Activated CD8-positive, alpha-beta T cell treated with anti-CD3 and anti-CD28 coated beads, Interleukin-2, amount 10 ng/mL, durations not matched to agents 7 days and 5 days (primary cell): ENCODE data around the gene GRIK1. TPM values are rescaled to one million over a fixed set of nuclear protein-coding genes. Genes with fewer than 3 reads are reported as not detected.

Experiments
- ATAC-seq: fragments of 150-1000 bp; cut with Tn5 transposase; one replicate; pipeline ENCODE4 v1.10.0; 2021; ENCODE audit warnings: moderate library complexity
- CTCF ChIA-PET: fragments of 350-600 bp; sonication (Branson Sonifier 250); formaldehyde crosslinking; loops from one replicate; lab custom pipeline; 2021; ENCODE audit warnings: antibody characterized with exemption; lab: Charles Lee
- POLR2A ChIA-PET: fragments of 350-600 bp; sonication (Branson Sonifier 250); formaldehyde crosslinking; loops from one replicate; lab custom pipeline; 2021; ENCODE audit warnings: antibody characterized with exemption; lab: Charles Lee
- DNase-seq: peaks from one replicate; pipeline ENCODE4 v3.0.0-alpha.2; 2020
- H3K27ac Mint-ChIP-seq: one replicate; pipeline ENCODE4 v1.8.0; 2021; ENCODE audit warnings: mild to moderate bottlenecking, mixed read lengths
- H3K27me3 Mint-ChIP-seq: one replicate; pipeline ENCODE4 v1.8.0; 2021; ENCODE audit warnings: low read depth, mixed read lengths
- H3K36me3 Mint-ChIP-seq: one replicate; pipeline ENCODE4 v1.8.0; 2021; ENCODE audit warnings: low read depth, mixed read lengths
- H3K4me1 Mint-ChIP-seq: one replicate; pipeline ENCODE4 v1.8.0; 2021; ENCODE audit warnings: low read depth, mixed read lengths
- H3K4me3 Mint-ChIP-seq: one replicate; pipeline ENCODE4 v1.8.0; 2021; ENCODE audit warnings: mild to moderate bottlenecking, mixed read lengths
- H3K9me3 Mint-ChIP-seq: one replicate; pipeline ENCODE4 v1.8.0; 2022; ENCODE audit warnings: mixed read lengths; ENCODE audit not compliant: insufficient read depth
- total RNA-seq, 2 experiments: library from RNA; stranded (reverse); gene quantifications; one replicate each; pipeline ENCODE4 v1.2.3, GENCODE V29; 2021

The GRIK1 gene
- total RNA-seq, 2 experiments from 2014 or later: not detected

DNA sequence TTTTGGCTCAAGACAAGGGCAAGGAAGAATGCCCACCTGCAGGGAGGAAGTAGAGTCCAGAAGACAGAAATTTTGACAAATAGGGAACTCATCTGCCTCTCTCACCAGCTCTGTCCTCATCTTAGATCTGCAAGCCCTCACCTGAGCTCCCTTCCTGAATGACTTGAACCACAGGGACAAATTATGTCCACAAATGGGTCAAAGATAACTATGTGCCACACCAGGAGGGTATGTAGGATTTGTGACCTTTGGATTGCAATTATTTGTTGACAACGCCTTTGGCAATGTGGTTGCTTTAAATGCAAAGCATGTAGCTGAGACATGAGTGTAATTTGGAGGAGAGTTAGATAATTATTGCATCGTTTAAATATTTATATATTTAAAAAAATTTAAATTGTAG lies 79.5 kb downstream of the GRIK1 start:
- peaks cover 6% of the 10 kb centered on the region for H3K27me3 Mint-ChIP-seq
- H3K4me3 Mint-ChIP-seq: no peak overlapping the region
- H3K4me1 Mint-ChIP-seq: no peaks in the 10 kb centered on the region
- ChIA-PET POLR2A (no interaction called here), CTCF (interaction anchor here (1.7 kb wide), 1 partner anchor 11 kb away, joined by 7 read pairs; no protein-coding TSS in a partner anchor)
- no peak for DNase-seq
- no peaks in the 10 kb centered on the region for H3K36me3 Mint-ChIP-seq
- no peak overlapping the region for H3K27ac Mint-ChIP-seq
- no peak for ATAC-seq
- no peaks in the 10 kb centered on the region for H3K9me3 Mint-ChIP-seq

DNA sequence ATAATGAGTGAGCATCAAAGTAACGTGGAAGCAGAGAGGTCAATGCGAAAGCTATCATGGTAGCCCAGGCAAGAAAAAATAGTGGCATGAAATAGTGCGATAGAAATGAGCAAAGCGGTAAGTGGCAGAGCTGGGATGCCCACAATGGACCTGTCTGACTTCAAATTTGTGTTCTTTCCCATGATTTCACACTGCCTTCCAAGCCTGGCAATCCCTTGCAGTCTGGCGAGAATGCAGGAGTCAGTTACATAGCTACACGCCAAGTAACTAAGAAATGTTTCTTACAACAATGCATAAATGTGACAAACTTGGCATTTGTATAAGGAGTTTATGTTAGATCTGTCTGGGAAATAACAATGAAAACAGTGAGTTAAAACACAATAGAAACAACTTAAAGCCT lies 82.6 kb downstream of the GRIK1 start:
- CTCF ChIA-PET: interaction anchor here (2.6 kb wide), 1 partner anchor 496 kb away, joined by 6 read pairs; no protein-coding TSS in a partner anchor
- ATAC-seq: no peak
- POLR2A ChIA-PET: no interaction called here

DNA sequence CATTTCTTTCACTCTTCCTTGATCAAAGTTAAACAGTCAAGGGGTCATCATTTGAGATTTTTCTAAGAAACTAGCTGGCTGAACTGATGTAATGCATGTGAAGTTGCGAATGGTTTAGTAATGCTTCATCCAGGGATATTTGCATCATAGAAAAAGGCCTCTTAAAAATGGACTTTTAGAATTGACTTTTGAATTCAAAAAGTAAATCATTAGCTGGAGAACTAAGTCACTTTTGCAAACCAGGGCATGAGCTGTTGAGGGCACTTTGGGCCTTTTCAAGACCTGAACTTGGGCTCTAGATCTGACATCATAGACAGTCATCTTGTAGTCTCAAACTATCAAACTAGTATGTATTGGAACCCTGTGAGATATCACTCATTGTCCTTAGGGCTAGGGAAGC lies 85.0 kb downstream of the GRIK1 start:
- Mint-ChIP-seq H3K4me1 (no peaks in the 10 kb centered on the region), H3K4me3 (no peak overlapping the region), H3K9me3 (no peaks in the 10 kb centered on the region), H3K27me3 (peaks cover 5% of the 10 kb centered on the region), H3K27ac (no peak overlapping the region), H3K36me3 (no peaks in the 10 kb centered on the region)
- DNase-seq (no peak), ATAC-seq (no peak)
- POLR2A ChIA-PET: no interaction called here
- CTCF ChIA-PET: interaction anchor here (0.8 to 2.6 kb wide), 3 partner anchors 379 to 593 kb away, joined by 3 to 6 read pairs (median 3); no protein-coding TSS in a partner anchor

More for the DNA sequence above, 82.6 kb downstream of the GRIK1 start:
- Mint-ChIP-seq H3K4me3 (no peak overlapping the region), H3K36me3 (no peaks in the 10 kb centered on the region), H3K27me3 (peaks cover 2% of the 10 kb centered on the region), H3K4me1 (no peaks in the 10 kb centered on the region), H3K27ac (no peak overlapping the region), H3K9me3 (no peaks in the 10 kb centered on the region)
- DNase-seq: no peak

DNA sequence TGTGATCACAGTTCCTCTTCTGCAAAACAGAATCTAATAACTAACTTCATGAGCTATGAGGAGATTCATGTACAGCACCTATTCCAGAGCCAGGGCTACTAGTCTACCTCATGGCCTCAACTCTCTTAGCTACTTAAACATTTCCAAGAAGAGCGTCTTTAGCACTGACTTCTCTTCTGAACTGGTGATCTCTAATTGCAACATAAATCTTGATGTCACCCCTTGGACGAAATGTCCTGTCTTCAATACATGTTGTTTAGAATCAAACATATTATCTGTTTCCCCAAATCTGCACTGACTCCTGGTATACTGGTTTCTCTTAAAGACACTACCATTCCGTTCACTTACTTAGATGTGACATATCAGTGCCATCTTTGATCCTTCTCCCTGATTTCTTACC lies 88.2 kb downstream of the GRIK1 start:
- H3K27me3 Mint-ChIP-seq: peaks cover 7% of the 10 kb centered on the region
- no peaks in the 10 kb centered on the region for H3K4me1 Mint-ChIP-seq
- ChIA-PET CTCF (interaction anchor here (1.1 to 1.8 kb wide), 3 partner anchors 12 to 490 kb away, joined by 3 to 5 read pairs (median 3); no protein-coding TSS in a partner anchor), POLR2A (no interaction called here)
- H3K9me3 Mint-ChIP-seq: no peaks in the 10 kb centered on the region
- no peaks in the 10 kb centered on the region for H3K36me3 Mint-ChIP-seq
- H3K27ac Mint-ChIP-seq: no peak overlapping the region
- DNase-seq (no peak), ATAC-seq (no peak)
- H3K4me3 Mint-ChIP-seq: no peak overlapping the region

GRCh38 chr21:29849735-29850176 lies 90.0 kb downstream of the GRIK1 start:
- CTCF ChIA-PET: interaction anchor here (0.7 to 1.9 kb wide), 13 partner anchors 9 to 488 kb away, joined by 3 to 13 read pairs (median 3); no protein-coding TSS in a partner anchor
- H3K27ac Mint-ChIP-seq: no peak overlapping the region
- POLR2A ChIA-PET: no interaction called here
- no peak overlapping the region for H3K4me3 Mint-ChIP-seq
- no peaks in the 10 kb centered on the region for H3K9me3 Mint-ChIP-seq
- DNase-seq (peak; percentile 62), ATAC-seq (peak; percentile 96)
- no peaks in the 10 kb centered on the region for H3K4me1 Mint-ChIP-seq
- H3K27me3 Mint-ChIP-seq: peaks cover 7% of the 10 kb centered on the region
- H3K36me3 Mint-ChIP-seq: no peaks in the 10 kb centered on the region

DNA sequence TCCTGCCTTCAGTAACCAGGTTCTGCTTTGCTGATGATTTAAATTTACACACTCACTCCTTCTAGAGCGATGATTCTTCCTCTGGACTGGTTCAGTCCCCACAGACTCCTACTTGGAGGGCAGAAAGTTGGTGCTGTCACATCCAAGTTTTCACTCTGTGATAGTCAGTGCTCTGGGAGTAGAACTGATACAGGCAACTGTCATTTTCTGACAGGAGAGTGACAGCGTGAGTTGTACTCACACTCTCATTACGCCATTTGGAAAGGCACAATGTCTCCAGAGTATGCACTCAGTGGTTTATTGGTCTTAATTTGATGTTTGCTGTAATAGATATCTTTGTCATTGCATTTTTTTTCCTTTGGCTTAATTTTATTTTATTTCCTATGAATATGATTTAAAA lies 96.0 kb downstream of the GRIK1 start:
- POLR2A ChIA-PET: no interaction called here
- ATAC-seq (no peak), DNase-seq (no peak)
- Mint-ChIP-seq H3K27ac (no peak overlapping the region), H3K27me3 (peaks cover 5% of the 10 kb centered on the region), H3K4me3 (no peak overlapping the region), H3K9me3 (no peaks in the 10 kb centered on the region), H3K4me1 (no peaks in the 10 kb centered on the region), H3K36me3 (no peaks in the 10 kb centered on the region)
- CTCF ChIA-PET: no interaction called here

GRCh38 chr21:29834617-29835016 lies 105.2 kb downstream of the GRIK1 start:
- H3K9me3 Mint-ChIP-seq: no peaks in the 10 kb centered on the region
- no peaks in the 10 kb centered on the region for H3K36me3 Mint-ChIP-seq
- ATAC-seq (no peak), DNase-seq (no peak)
- no peak overlapping the region for H3K27ac Mint-ChIP-seq
- ChIA-PET POLR2A (no interaction called here), CTCF (no interaction called here)
- H3K4me1 Mint-ChIP-seq: no peaks in the 10 kb centered on the region
- peaks cover under 1% of the 10 kb centered on the region for H3K27me3 Mint-ChIP-seq
- no peak overlapping the region for H3K4me3 Mint-ChIP-seq

DNA sequence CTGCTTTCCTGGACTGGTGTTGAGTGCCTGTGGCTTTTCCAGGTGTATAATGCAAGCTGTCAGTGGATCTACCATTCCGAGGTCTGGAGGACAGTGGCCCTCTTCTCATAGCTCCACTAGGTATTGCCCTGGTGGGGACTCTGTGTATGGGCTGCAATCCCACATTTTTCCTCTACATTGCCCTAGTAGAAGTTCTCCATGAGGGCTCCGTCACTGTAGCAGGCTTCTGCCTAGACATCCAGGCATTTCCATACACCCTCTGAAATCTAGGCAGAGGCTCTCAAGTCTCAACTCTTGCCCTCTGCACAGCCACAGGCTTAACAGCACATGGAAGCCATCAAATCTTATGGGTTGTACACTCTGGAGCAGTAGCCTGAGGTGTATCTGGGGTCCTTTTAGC lies 107.6 kb downstream of the GRIK1 start:
- DNase-seq (no peak), ATAC-seq (no peak)
- Mint-ChIP-seq H3K4me3 (no peak overlapping the region), H3K36me3 (no peaks in the 10 kb centered on the region), H3K27ac (no peak overlapping the region), H3K4me1 (no peaks in the 10 kb centered on the region), H3K27me3 (peaks cover 3% of the 10 kb centered on the region), H3K9me3 (peaks cover 7% of the 10 kb centered on the region)
- CTCF ChIA-PET: no interaction called here
- POLR2A ChIA-PET: no interaction called here

DNA sequence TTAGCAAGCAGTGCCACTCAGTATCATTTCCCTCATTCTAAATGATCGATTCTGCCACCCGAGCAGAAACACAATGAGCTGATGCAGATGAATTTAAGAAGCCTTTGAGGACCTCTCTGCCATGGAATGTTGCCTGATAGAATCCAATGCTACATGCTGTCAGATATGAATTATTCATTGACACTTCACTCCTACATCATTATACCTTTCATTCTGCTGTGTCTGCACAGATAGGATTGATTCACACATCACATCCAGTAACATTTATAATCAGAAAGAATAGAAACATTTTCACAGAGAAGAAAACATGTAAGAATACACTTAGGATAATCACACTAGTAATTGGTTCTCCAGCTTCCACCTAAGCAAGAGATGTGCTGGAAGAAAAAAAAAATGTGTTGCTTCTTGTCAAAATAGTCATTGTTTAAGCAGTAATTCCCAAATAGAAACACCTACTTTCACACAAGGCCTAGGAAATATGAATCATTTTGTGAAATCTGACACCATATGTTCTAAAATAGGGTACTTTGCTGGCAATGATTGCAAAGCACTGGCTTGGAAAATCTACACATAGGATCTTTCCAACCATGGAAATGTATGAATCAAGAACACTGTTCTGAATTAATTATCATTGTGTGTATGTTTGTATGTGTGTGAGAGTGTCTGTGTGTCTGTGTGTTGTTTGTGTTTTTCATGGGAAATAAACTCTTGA lies 110.1 kb downstream of the GRIK1 start:
- ATAC-seq (no peak), DNase-seq (no peak)
- ChIA-PET POLR2A (no interaction called here), CTCF (interaction anchor here (1.1 kb wide), 1 partner anchor 20 kb away, joined by 7 read pairs; no protein-coding TSS in a partner anchor)
- H3K27ac Mint-ChIP-seq: no peak overlapping the region
- peaks cover 7% of the 10 kb centered on the region for H3K9me3 Mint-ChIP-seq
- no peaks in the 10 kb centered on the region for H3K4me1 Mint-ChIP-seq
- H3K27me3 Mint-ChIP-seq: peaks cover 3% of the 10 kb centered on the region
- H3K36me3 Mint-ChIP-seq: no peaks in the 10 kb centered on the region
- no peak overlapping the region for H3K4me3 Mint-ChIP-seq

DNA sequence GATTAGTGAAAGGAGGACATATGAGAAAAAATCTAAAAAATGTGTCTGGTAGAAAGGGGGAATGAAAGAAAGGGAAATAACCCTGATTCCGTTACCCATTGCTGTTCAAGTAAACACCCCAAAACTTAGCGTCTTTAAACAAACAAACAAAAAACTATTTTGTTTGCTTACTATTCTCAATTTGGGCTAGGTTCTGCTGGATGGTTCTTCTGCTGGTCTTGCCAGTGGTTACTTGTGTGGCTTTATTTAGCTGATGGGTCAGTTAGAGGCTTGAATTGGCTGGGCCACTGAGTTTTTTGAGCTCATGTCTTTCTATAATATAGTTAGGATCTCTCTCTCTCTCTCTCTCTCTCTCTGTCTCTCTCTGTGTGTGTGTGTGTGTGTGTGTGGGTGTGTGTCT lies 112.1 kb downstream of the GRIK1 start:
- CTCF ChIA-PET: no interaction called here
- Mint-ChIP-seq H3K9me3 (peaks cover 7% of the 10 kb centered on the region), H3K36me3 (no peaks in the 10 kb centered on the region), H3K27ac (no peak overlapping the region), H3K27me3 (peaks cover 3% of the 10 kb centered on the region), H3K4me3 (no peak overlapping the region), H3K4me1 (no peaks in the 10 kb centered on the region)
- ATAC-seq (no peak), DNase-seq (no peak)
- POLR2A ChIA-PET: no interaction called here

DNA sequence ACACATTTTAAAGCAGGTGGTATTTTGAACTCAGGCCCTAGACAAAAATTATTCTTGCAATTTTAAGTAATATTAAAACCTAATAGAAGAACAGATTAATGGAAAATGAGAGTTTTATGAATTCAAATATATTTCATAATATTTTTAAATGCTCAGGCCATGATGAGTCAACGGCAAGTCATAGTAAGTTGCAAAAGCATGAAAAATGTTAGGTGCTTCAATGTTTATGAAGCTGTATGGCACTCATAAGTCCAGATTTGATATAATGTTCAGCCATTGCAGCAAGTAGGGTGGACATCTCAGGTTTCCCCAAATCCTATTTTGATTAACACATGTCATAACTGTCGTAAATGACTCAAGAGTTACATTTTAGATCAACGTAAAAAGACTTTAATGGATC lies 112.6 kb downstream of the GRIK1 start:
- Mint-ChIP-seq H3K36me3 (no peaks in the 10 kb centered on the region), H3K9me3 (peaks cover 7% of the 10 kb centered on the region), H3K27me3 (peaks cover 3% of the 10 kb centered on the region), H3K4me1 (no peaks in the 10 kb centered on the region), H3K27ac (no peak overlapping the region), H3K4me3 (no peak overlapping the region)
- POLR2A ChIA-PET: no interaction called here
- CTCF ChIA-PET: no interaction called here
- ATAC-seq (no peak), DNase-seq (no peak)

DNA sequence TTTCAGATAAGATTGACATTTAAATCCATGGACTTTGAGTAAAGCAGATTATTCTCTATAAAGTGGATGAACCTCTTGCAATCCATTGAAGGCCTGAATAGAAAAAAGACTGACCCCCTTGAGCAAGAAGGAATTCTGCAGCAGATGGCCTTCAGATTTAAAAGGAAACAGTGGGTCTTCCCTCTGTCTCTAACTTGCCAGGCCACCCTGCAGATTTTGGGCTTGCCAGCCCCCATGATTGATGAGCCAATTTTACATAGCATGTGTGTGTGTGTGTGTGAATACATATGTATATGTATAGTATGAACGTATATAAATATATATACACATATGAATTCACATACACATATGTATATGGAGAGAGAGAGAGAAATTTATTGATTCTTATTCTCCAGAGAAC lies 113.4 kb downstream of the GRIK1 start:
- H3K4me3 Mint-ChIP-seq: no peak overlapping the region
- peaks cover 3% of the 10 kb centered on the region for H3K27me3 Mint-ChIP-seq
- no peak overlapping the region for H3K27ac Mint-ChIP-seq
- DNase-seq (no peak), ATAC-seq (no peak)
- H3K4me1 Mint-ChIP-seq: no peaks in the 10 kb centered on the region
- no peaks in the 10 kb centered on the region for H3K36me3 Mint-ChIP-seq
- POLR2A ChIA-PET: no interaction called here
- peaks cover 7% of the 10 kb centered on the region for H3K9me3 Mint-ChIP-seq
- CTCF ChIA-PET: no interaction called here
